Measurements from ENCODE around the gene SMAD7. TPM values are rescaled to one million over a fixed set of nuclear protein-coding genes. Genes with fewer than 3 reads are reported as not detected.

Gene SMAD7
- total RNA-seq, 1 donor from 2014 or later: 6.9 TPM

DNA sequence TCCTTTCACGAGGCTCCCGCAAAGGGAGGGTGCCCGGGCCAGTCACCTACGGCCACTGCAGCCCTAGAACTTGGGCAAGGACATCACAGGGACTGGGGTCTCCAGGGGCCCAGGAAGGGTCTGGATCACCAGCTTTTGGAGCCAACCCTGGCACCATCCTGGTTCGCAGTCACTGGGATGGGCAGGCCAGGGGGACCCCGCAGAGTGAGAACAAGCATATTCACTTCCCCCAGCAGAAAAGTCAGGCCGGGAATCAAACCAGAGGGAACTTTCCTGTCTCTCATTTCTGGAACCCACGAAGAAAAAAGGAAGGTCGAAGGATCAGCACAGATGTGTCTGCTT, 15.4 kb downstream of the SMAD7 start:
- ChIA-PET POLR2A (no interaction called here), CTCF (no interaction called here)
- H3K4me3 Mint-ChIP-seq: peak overlapping the region; percentile 64
- H3K9me3 Mint-ChIP-seq: no peaks in the 10 kb centered on the region
- DNase-seq (no peak), ATAC-seq (ENCODE audit: low read depth) (no peak)
- peaks cover 94% of the 10 kb centered on the region for H3K4me1 Mint-ChIP-seq
- no peaks in the 10 kb centered on the region for H3K27me3 Mint-ChIP-seq
- TF ChIP-seq, protein P1, sequence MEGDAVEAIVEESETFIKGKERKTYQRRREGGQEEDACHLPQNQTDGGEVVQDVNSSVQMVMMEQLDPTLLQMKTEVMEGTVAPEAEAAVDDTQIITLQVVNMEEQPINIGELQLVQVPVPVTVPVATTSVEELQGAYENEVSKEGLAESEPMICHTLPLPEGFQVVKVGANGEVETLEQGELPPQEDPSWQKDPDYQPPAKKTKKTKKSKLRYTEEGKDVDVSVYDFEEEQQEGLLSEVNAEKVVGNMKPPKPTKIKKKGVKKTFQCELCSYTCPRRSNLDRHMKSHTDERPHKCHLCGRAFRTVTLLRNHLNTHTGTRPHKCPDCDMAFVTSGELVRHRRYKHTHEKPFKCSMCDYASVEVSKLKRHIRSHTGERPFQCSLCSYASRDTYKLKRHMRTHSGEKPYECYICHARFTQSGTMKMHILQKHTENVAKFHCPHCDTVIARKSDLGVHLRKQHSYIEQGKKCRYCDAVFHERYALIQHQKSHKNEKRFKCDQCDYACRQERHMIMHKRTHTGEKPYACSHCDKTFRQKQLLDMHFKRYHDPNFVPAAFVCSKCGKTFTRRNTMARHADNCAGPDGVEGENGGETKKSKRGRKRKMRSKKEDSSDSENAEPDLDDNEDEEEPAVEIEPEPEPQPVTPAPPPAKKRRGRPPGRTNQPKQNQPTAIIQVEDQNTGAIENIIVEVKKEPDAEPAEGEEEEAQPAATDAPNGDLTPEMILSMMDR (IDR thresholded peaks at IDR 0.05): no peak
- intact Hi-C loops (cut with micrococcal nuclease): no loop called here
- peak overlapping the region; percentile 80 for H3K27ac Mint-ChIP-seq
- no peaks in the 10 kb centered on the region for H3K36me3 Mint-ChIP-seq (ENCODE audit: low read depth)

DNA sequence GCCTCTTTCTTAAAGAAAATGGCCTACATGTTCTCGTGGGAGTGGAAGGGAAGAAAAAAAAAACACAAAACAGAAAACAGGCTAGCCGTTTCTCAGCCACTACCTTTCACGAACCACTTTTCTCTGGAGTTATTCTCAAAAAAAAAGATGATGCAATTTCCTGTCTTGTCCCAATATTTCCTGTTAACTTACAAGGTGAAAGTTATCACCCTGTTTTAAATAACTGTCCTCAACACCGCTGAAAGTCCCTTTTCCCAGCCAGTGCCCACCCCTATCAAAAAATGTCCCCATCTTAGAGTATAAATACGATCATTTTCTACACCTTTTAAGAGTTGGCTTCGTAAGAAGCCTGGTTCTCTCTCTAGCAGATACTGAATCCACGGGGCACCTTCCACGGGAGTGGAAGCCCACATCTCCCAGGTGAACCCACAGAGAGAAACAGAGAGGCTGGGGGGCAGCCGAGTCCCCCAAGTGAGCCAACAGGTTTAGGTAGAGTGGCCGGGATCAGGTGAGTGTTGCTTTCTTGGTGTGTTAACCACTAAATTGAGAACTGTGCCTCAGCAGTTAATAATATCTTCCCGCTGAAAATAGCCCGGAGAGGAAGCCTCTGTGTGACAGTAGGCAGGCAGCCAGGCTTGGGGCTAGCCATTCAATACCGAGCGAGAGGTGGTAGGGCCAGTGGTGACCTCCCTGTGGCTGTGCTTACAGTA, 15.9 kb downstream of the SMAD7 start:
- intact Hi-C loops (cut with micrococcal nuclease): no loop called here

DNA sequence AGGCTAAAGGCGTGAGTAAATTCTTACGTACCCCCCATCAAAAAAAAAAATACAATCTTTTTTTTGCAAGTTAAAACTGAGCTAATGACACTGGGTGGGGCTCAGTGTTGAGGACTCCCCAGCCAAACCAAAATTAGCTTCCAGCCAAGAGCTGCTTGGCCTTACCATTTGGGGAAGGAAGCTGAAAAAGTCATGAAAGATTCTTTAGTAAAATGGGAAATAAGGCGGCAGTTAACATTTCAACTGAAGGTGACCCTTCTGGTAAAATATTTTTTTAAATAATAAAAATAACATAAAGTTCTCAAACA, 16.4 kb downstream of the SMAD7 start:
- H3K27ac Mint-ChIP-seq: peak overlapping the region; percentile 80
- H3K4me1 Mint-ChIP-seq: peaks cover 94% of the 10 kb centered on the region
- peak overlapping the region; percentile 69 for H3K4me3 Mint-ChIP-seq
- no peaks in the 10 kb centered on the region for H3K27me3 Mint-ChIP-seq
- CTCF ChIA-PET: no interaction called here
- intact Hi-C loops (cut with micrococcal nuclease): no loop called here
- ATAC-seq (ENCODE audit: low read depth) (no peak), DNase-seq (no peak)
- POLR2A ChIA-PET: interaction anchor here (0.7 to 1.1 kb wide), 6 partner anchors 12 to 1368 kb away, joined by 3 to 7 read pairs (median 4); partner anchors contain the start of gene SMAD7
- no peaks in the 10 kb centered on the region for H3K9me3 Mint-ChIP-seq
- TF ChIP-seq, protein P1 (IDR thresholded peaks at IDR 0.05): no peak
- no peaks in the 10 kb centered on the region for H3K36me3 Mint-ChIP-seq (ENCODE audit: low read depth)

More for the DNA sequence above, 15.9 kb downstream of the SMAD7 start:
- no peaks in the 10 kb centered on the region for H3K9me3 Mint-ChIP-seq
- peak; percentile 5 for ATAC-seq (ENCODE audit: low read depth)
- peak overlapping the region; percentile 80 for H3K27ac Mint-ChIP-seq
- TF ChIP-seq, protein P1 (IDR thresholded peaks at IDR 0.05): no peak
- ChIA-PET CTCF (no interaction called here), POLR2A (interaction anchor here (0.7 to 1.1 kb wide), 5 partner anchors 12 to 1367 kb away, joined by 3 to 7 read pairs (median 4); partner anchors contain the start of gene SMAD7)
- H3K27me3 Mint-ChIP-seq: no peaks in the 10 kb centered on the region
- no peak for DNase-seq
- H3K36me3 Mint-ChIP-seq (ENCODE audit: low read depth): no peaks in the 10 kb centered on the region
- peaks cover 94% of the 10 kb centered on the region for H3K4me1 Mint-ChIP-seq
- H3K4me3 Mint-ChIP-seq: peak overlapping the region; percentile 64

DNA sequence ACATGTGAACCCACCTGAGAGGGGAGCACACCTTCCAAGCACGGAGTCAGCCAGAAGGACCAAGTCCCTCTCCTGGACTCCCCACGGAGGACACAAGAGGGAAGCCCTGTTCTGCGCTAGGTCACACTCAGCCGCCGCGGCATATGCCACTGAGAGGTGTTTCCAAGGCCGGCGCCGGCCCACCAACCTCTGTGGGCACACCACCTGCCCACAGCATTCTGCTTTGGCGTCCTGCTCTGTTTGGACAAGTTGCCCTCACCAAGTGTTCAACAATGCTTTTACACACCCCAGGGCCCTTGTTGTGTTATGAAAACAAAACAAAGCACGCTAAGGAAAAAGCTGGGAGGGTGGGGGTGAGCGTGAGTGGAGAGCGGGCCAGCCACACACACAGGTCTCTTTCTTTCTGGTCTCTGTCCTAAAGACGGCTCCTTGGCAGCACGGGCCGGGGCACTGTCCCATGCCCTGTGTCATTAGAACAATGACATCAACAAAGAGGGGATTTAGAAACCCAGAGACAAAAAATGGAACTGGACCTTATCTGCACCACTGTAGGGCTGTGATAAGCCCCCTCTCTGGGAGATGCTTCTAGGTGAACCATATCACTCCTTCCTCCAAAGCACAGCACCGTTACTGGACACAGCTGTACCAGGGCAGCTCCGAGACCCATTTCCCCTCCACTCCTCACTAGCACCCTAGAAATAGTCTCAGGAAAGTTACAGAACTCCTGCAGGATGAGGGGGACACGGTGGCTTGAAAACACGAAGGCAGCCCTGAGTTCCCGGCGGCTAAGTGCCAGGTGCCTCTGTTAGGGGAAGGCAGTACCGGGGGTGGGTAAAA, 17.0 kb downstream of the SMAD7 start:
- POLR2A ChIA-PET: interaction anchor here (0.7 to 2.3 kb wide), 11 partner anchors 8 to 1368 kb away, joined by 3 to 37 read pairs (median 4); partner anchors contain the start of gene SMAD7
- CTCF ChIA-PET: interaction anchor here (1.0 kb wide), 1 partner anchor 18 kb away, joined by 3 read pairs; no protein-coding TSS in a partner anchor
- TF ChIP-seq, protein P1 (IDR thresholded peaks at IDR 0.05): no peak
- Mint-ChIP-seq H3K9me3 (no peaks in the 10 kb centered on the region), H3K4me3 (peak overlapping the region; percentile 69), H3K4me1 (peaks cover 98% of the 10 kb centered on the region), H3K27ac (peak overlapping the region; percentile 86), H3K36me3 (ENCODE audit: low read depth) (no peaks in the 10 kb centered on the region), H3K27me3 (no peaks in the 10 kb centered on the region)
- no peak for DNase-seq
- no peak for ATAC-seq (ENCODE audit: low read depth)
- intact Hi-C loops (cut with micrococcal nuclease): loop anchor here (1.0 to 2.0 kb wide), 7 partner anchors 15 to 1353 kb away; partner anchors contain the start of gene CXXC1
